Lower leg skin (tissue), 4 donors: ENCODE data around the gene AAMP. TPM values are rescaled to one million over a fixed set of nuclear protein-coding genes. Genes with fewer than 3 reads are reported as not detected.

Experiments
- DNase-seq, 2 donors: peaks; one replicate each; pipeline ENCODE4 v3.0.0-alpha.2; 2019; ENCODE audit warnings: low spot score in 2 of 2
- H3K4me3 ChIP-seq: fragments of 200-600 bp; sonication (generic); 2 replicates; pipeline ENCODE4 v1.5.1; 2017; ENCODE audit warnings: mild to moderate bottlenecking, low read depth; ENCODE audit not compliant: poor library complexity, severe bottlenecking
- CTCF ChIP-seq, 3 donors: fragments of 450-650 bp; IDR thresholded peaks; one replicate each; pipeline ENCODE4 v1.5.1; 2016; ENCODE audit warnings: antibody characterized with exemption in 3 of 3, mild to moderate bottlenecking in 3 of 3, moderate library complexity in 2 of 3
- POLR2A ChIP-seq, 2 donors: fragments of 450-650 bp; IDR thresholded peaks; one replicate each; pipeline ENCODE4 v1.6.1; 2016 to 2017; ENCODE audit warnings: antibody characterized with exemption in 2 of 2, mild to moderate bottlenecking in 1 of 2, moderate library complexity in 1 of 2
- WGBS, 2 donors: methylation state at CpG; one replicate each; pipeline ENCODE4 v1.1.5; 2018; 5-methylcytosine and 5-hydroxymethylcytosine counted together
- intact Hi-C: fragments of 100-400 bp; cut with DNase I; formaldehyde crosslinking; loops from one replicate; pipeline ENCODE4 v1.15.0; 2023; ENCODE audit warnings: low total_unique reads
- total RNA-seq, 4 donors: library from RNA; depleted of rRNA; stranded (reverse); fragments of >200 nt; gene quantifications; one replicate each; pipeline ENCODE4 v1.1.0, GENCODE V29; 2016

The AAMP gene
- total RNA-seq, 4 donors from 2014 or later = 142 to 171 (median 151) TPM

GRCh38 chr2:218252509-218253231 is 17.3 kb downstream of the AAMP start:
- TF ChIP-seq CTCF (IDR thresholded peaks at IDR 0.05) = no peak
- no peak for TF ChIP-seq POLR2A (IDR thresholded peaks at IDR 0.05)
- DNase-seq = no peak
- intact Hi-C loops = no loop called here

GRCh38 chr2:218249691-218250090 is 20.2 kb downstream of the AAMP start:
- intact Hi-C loops = no loop called here
- TF ChIP-seq POLR2A (IDR thresholded peaks at IDR 0.05) (no peak), CTCF (IDR thresholded peaks at IDR 0.05) (no peak)
- H3K4me3 ChIP-seq = no peak overlapping the region
- 88 to 91% methylated on average over 13 of the region's 13 CpGs for WGBS, 2 donors
- no peak for DNase-seq

More at GRCh38 chr2:218252509-218253231, 17.3 kb downstream of the AAMP start:
- H3K4me3 ChIP-seq = no peak overlapping the region
- WGBS, 2 donors = 56 to 79% methylated on average over 6 to 7 of the region's 7 CpGs

GRCh38 chr2:218245214-218245613 is 24.7 kb downstream of the AAMP start:
- intact Hi-C loops = no loop called here
- TF ChIP-seq CTCF (IDR thresholded peaks at IDR 0.05) (no peak), POLR2A (IDR thresholded peaks at IDR 0.05) (no peak)
- 75 to 79% methylated on average over 5 of the region's 5 CpGs for WGBS, 2 donors
- no peak for DNase-seq
- no peak overlapping the region for H3K4me3 ChIP-seq

- DNase-seq = no peak
- intact Hi-C loops = no loop called here
- H3K4me3 ChIP-seq = no peak overlapping the region
- TF ChIP-seq POLR2A (IDR thresholded peaks at IDR 0.05) = no peak
- no peak for TF ChIP-seq CTCF (IDR thresholded peaks at IDR 0.05)
- 85 to 89% methylated on average over 2 of the region's 2 CpGs for WGBS, 2 donors
Observed at GRCh38 chr2:218244665-218245064, 25.3 kb downstream of the AAMP start.

- intact Hi-C loops = no loop called here
- no peak for DNase-seq
- 81 to 82% methylated on average over 1 of the region's 1 CpG for WGBS, 2 donors
- TF ChIP-seq CTCF (IDR thresholded peaks at IDR 0.05) (no peak), POLR2A (IDR thresholded peaks at IDR 0.05) (no peak)
- H3K4me3 ChIP-seq = no peak overlapping the region
Observed at GRCh38 chr2:218244204-218244603, 25.7 kb downstream of the AAMP start.

GRCh38 chr2:218238887-218239286 is 31.1 kb downstream of the AAMP start:
- no peak overlapping the region for H3K4me3 ChIP-seq
- no peak for DNase-seq
- WGBS, 2 donors = 91% methylated on average over 1 of the region's 1 CpG
- TF ChIP-seq CTCF (IDR thresholded peaks at IDR 0.05) (no peak), POLR2A (IDR thresholded peaks at IDR 0.05) (no peak)
- intact Hi-C loops = no loop called here
